Raji (cell line): ENCODE measurements around the gene RREB1.

Source experiments
- POLR2A ChIP-seq: IDR thresholded peaks from 2 replicates; pipeline ENCODE4 v1.6.1; 2011; ENCODE audit warnings: low read depth, low read length, control low read depth; ENCODE audit not compliant: insufficient read depth

Gene RREB1

GRCh38 chr6:7252390-7252789 lies 144.6 kb downstream of the RREB1 start:
- no peak for TF ChIP-seq POLR2A

- no peak for TF ChIP-seq POLR2A
These were observed 147.4 kb downstream of the RREB1 start for GRCh38 chr6:7254980-7255835.

- TF ChIP-seq POLR2A = no peak
These were observed 148.2 kb downstream of the RREB1 start for GRCh38 chr6:7255918-7256317.

GRCh38 chr6:7256785-7257184 lies 149.0 kb downstream of the RREB1 start:
- TF ChIP-seq POLR2A = no peak

GRCh38 chr6:7257521-7258230 lies 149.9 kb downstream of the RREB1 start:
- no peak for TF ChIP-seq POLR2A

- TF ChIP-seq POLR2A = no peak
These were observed 150.5 kb downstream of the RREB1 start for GRCh38 chr6:7258231-7258763.

GRCh38 chr6:7260291-7261031 lies 152.7 kb downstream of the RREB1 start:
- no peak for TF ChIP-seq POLR2A

GRCh38 chr6:7261032-7261841 lies 153.5 kb downstream of the RREB1 start:
- no peak for TF ChIP-seq POLR2A

- no peak for TF ChIP-seq POLR2A
These were observed 154.2 kb downstream of the RREB1 start for GRCh38 chr6:7261852-7262461.

GRCh38 chr6:7262746-7263518 lies 155.2 kb downstream of the RREB1 start:
- TF ChIP-seq POLR2A = no peak

- TF ChIP-seq POLR2A = no peak
These were observed 156.3 kb downstream of the RREB1 start for GRCh38 chr6:7264041-7264440.

GRCh38 chr6:7264686-7265384 lies 157.1 kb downstream of the RREB1 start:
- TF ChIP-seq POLR2A = no peak

- TF ChIP-seq POLR2A = no peak
These were observed 159.3 kb downstream of the RREB1 start for GRCh38 chr6:7267071-7267465.
